HT-29 (cell line): ENCODE data around the gene BLTP2. TPM values are rescaled to one million over a fixed set of nuclear protein-coding genes. Genes with fewer than 3 reads are reported as not detected.
"Not testable (repeated sequence)": the region's sequence is repeated elsewhere in the genome, so short reads cannot be mapped to it uniquely, and the experiment has no call there.

Experiments used
- DNase-seq: peaks from one replicate; pipeline ENCODE4 v3.0.0-alpha.2; 2015; ENCODE audit warnings: low spot score
- total RNA-seq: library from RNA; depleted of rRNA; stranded (reverse); fragments of >200 nt; shearing (Covaris generic); gene quantifications from 2 replicates; pipeline ENCODE4 v1.2.3, GENCODE V29; 2014; rRNA removed

The BLTP2 gene
- 127 and 129 TPM in 2 replicates for total RNA-seq

GRCh38 chr17:28644787-28645575 lies at the start of gene BLTP2:
TSS of gene BLTP2 (minus strand) at chr17:28645158. CDS start at chr17:28645056, 102 bp downstream.
- DNase-seq, result peak; percentile 94

- no peak for DNase-seq
Measured at GRCh38 chr17:28693869-28694268, 48.9 kb upstream of the BLTP2 start.

DNA sequence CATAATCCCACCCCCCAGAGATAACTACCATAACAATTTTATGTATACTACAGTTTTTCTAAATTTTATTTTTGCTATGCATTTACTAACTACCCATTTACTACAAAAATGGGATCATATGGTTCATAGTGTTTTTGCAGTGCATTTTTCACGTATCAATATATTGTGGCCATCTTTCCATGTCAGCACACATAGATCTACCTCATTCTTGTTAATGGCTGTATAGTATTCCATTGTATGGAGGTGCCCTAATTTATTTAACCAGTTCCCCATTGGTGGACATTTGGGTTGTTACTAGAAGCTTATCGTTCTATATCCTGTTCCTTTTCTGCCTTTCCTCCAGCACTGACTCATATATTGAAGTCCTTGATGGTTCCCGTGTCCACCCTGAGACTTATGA lies 44.1 kb upstream of the BLTP2 start:
- no peak for DNase-seq

DNA sequence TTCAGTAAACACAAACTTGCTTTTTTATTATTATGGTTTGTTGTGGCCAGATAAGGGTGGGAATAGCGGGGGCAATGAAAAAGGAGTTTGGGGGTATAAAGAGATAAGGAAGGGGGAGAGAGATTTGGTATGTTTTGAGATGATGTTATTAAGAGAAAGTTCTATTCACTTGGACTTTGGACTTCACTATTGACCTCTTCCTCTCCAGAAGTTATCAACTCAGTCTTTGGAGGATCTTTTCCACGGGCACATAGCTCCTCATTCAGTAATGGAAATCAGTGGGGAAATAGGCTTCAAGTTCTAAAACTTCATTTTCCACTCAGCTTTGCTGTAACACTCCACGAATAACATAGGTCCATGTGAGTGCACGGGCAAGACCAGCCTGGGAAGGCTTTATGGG lies 43.5 kb upstream of the BLTP2 start:
- no peak for DNase-seq

- no peak for DNase-seq
Measured at GRCh38 chr17:28686296-28686695, 41.3 kb upstream of the BLTP2 start.

GRCh38 chr17:28685366-28685765 lies 40.4 kb upstream of the BLTP2 start:
- DNase-seq, result no peak

- peak; percentile 46 for DNase-seq
Measured at GRCh38 chr17:28684963-28685362, 40.0 kb upstream of the BLTP2 start.

GRCh38 chr17:28682655-28683054 lies 37.7 kb upstream of the BLTP2 start:
- DNase-seq, result no peak

DNA sequence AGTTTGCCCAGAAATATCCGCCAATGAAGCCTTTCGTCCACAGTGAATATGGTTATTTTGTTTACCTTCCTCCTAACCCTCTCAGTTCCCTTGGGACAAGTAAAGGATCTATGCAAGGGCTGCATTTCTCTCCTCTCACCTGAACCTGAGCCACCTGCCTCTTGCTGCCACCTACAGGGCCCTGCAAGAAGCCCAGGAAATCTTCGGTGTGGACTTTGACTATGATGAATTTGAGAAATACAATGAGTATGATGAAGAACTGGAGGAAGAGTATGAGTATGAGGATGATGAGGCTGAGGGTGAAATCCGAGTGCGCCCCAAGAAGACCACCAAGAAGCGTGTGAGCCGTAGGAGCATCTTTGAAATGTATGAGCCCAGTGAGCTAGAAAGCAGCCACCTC lies 31.0 kb upstream of the BLTP2 start:
- peak; percentile 35 for DNase-seq

DNA sequence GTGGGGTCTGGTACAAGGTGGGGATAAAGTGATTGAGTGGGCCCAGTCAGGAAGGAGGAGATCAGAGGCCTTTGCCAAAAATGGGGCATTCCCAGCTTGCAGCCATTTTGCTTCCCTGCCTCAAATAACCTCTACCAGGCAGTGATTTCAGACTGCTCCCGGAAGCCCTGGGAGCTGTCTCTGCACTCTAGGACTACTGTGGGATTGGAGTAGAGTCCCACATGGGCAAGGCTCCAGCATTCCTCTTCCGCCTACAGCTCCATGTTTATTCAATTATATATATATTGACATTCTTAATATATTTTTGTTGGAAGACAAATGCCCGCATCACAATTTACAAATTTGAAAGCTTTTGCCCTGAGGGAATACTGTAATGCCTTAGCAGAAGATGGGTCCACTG lies 30.5 kb upstream of the BLTP2 start:
- DNase-seq, result no peak

DNA sequence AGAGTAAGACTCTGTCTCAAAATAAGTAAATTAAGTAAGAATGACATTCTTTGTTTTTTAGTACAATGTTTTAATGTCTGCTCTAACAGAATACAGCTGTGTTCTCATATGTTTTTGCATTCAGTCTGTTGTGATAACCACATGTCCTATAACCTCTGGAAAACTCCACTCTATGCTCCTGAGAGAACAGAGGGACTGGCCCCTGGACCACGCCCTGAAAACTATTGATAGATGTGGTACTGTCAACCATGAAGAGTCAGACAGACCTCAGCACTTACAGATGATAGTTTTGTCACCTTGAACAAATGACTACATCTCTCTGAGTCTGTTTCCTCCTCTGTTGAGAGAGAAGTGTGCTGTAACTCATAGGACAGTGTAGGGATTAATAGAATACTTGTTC lies 25.0 kb upstream of the BLTP2 start:
- no peak for DNase-seq

- no peak for DNase-seq
Measured at GRCh38 chr17:28667870-28668269, 22.9 kb upstream of the BLTP2 start.

- no peak for DNase-seq
Measured at GRCh38 chr17:28665994-28666393, 21.0 kb upstream of the BLTP2 start.

DNA sequence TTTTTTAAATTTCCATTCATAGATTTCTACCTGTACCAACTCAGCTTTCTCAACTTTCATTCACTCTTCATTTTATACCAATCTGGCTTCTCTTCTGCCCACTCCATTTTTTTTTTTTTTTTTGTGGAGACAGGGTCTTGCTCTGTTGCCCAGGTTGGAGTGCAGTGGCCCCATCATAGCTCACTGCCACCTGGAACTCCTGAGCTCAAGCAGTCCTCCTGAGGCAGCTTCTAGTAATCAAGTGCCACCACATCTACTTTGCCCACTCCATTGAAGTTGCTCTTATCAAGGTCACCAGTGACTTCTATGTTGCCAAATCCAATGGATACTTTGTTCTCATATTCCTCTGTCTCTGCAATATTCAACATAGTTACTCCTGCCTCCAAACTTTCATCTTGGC lies 18.8 kb upstream of the BLTP2 start:
- no peak for DNase-seq

DNA sequence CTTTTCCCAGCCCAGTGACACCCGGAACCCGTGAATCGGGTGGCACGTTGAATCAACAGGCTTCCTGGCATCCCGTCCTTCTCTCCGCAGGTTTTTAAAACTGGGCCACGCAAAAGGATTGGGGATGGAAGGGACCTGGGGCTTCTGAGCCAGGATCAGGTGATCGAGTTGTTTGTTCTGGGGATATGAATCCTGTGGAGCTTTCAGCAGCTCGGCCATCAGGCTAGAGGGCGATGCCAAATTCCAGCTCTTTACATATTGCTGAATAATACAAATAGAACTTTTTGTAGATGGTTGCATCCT lies 17.5 kb upstream of the BLTP2 start:
- DNase-seq, result no peak

- peak; percentile 93 for DNase-seq
Measured at GRCh38 chr17:28661635-28662526, 16.9 kb upstream of the BLTP2 start, which contains the start of the genes SDF2 and SUPT6H. TSS of gene SDF2 (minus strand) at chr17:28661906. CDS start at chr17:28661876, 30 bp downstream. TSS of gene SUPT6H (plus strand) at chr17:28662205. CDS start at chr17:28673402, 11,197 bp downstream.

GRCh38 chr17:28659497-28659881 lies 14.5 kb upstream of the BLTP2 start:
- DNase-seq, result not testable (repeated sequence)

DNA sequence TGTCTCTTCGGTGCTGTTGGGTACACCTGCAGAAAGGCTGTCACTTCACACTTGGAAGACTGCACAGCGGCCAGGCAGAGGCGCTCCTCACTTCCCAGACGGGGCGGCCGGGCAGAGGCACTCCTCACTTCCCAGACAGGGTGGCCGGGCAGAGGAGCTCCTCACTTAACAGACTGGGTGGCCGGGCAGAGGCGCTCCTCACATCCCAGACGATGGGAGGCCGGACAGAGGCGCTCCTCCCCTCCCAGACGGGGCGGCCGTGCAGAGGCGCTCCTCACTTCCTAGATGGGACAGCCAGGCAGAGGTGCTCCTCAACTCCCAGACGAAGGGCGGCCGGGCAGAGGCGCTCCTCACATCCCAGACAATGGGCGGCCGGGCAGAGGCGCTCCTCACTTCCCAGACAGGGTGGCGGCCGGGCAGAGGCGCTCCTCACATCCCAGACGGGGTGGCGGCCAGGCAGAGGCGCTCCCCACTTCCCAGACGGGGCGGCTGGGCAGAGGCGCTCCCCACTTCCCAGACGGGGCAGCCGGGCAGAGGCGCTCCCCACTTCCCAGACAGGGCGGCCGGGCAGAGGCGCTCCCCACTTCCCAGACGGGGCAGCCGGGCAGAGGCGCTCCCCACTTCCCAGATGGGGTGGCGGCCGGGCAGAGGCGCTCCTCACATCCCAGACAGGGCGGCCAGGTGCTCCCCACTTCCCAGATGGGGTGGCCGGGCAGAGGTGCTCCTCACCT lies 14.0 kb upstream of the BLTP2 start:
- DNase-seq, result not testable (repeated sequence)

DNA sequence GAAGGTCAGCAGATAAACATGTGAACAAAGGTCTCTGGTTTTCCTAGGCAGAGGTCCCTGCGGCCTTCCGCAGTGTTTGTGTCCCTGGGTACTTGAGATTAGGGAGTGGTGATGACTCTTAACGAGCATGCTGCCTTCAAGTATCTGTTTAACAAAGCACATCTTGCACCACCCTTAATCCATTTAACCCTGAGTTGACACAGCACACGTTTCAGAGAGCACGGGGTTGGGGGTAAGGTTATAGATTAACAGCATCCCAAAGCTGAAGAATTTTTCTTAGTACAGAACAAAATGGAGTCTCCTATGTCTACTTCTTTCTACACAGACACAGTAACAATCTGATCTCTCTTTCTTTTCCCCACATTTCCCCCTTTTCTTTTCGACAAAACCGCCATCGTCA lies 13.4 kb upstream of the BLTP2 start:
- not testable (repeated sequence) for DNase-seq

DNA sequence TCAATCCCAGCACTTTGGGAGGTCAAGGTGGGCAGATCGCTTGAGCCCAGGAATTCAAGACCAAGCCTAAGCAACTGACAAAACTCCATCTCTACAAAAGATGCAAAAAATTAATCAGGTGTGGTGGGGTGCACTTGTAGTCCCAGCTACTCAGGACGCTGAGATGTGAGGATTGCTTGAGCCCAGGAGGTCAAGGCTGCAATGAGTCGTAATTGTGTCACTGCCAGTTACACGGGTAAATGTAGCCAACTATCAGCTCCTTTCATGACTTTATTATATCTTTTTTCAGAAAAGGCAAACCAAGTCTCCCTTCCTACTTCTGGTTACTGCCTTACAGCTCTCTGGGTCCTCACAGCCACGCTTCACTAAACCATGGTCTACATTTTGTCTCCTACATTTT lies 12.8 kb upstream of the BLTP2 start:
- no peak for DNase-seq

DNA sequence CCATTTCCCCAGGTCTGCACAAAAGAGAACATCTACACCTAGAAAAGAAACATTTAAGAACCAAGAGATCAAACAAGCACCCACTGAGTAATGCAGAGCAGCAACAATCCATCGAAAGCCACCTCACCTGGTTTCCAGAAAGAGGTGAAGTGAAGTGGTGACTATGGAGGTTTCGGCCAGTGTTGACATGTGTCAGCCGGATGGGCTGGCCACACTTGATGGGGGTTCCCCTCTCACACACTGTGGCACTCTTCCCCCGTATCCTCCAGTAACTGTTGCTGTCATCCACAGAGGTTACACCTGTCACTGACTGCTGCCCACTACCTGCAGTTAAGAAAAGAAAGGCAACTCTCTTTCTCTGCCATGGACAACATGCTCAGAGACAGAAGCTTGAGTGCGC lies 10.2 kb upstream of the BLTP2 start:
- no peak for DNase-seq

- no peak for DNase-seq
Measured at GRCh38 chr17:28648698-28649097, 3.7 kb upstream of the BLTP2 start.
